ENCODE measurements around the gene DPH1.
A peak's percentile ranks its signal among the peaks of the same experiment; 100 is the strongest.

GRCh38 chr17:2041561-2042389 is 11.8 kb downstream of the DPH1 start, which contains the start of gene OVCA2:
- TF ChIP-seq POLR2AphosphoS5 (IDR thresholded peaks at IDR 0.05; ENCODE audit: low read depth, low read length) (peak; percentile 92), POLR2A (IDR thresholded peaks at IDR 0.05; ENCODE audit: low read depth, low read length) (peak; percentile 85), TAF1 (IDR thresholded peaks at IDR 0.05; ENCODE audit: borderline replicate concordance, low read depth, low read length) (peak; percentile 86)

Data from GM12892 (cell line).